ENCODE results near the gene KANK2. TPM values are rescaled to one million over a fixed set of nuclear protein-coding genes. Genes with fewer than 3 reads are reported as not detected.

Gene KANK2
- total and polyA plus RNA-seq, 10 of the 15 experiments (the other 5 are each of a cell fraction or from before 2014, with no cell fraction given): 4.9 to 33.0 (median 21.0) TPM

DNA sequence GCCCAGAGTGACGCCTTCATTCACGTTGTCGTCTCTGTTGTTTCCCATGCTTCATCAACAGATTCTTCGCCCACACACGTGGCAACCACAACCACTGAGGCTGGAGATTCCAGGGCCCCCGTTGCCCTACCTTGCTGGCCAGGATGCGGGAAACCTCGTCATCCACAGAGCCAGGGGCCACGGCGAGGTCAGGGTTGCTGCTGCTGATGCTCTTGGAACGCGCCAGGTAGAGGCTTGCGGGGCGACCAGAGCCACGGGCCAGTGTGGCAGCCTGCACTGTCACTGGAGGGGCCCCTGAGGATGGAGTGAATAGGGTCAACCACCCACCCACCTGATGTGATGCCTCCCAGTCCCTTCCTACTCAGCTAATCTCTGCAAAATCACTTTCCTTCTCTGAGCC, 35.7 kb upstream of the KANK2 start:
- no peak for DNase-seq (ENCODE audit: low read depth, low spot score)
- POLR2A ChIA-PET: no interaction called here
- RAD21 ChIA-PET (ENCODE audit: unreplicated experiment): no interaction called here
- H3K79me2 ChIP-seq (ENCODE audit: control insufficient read depth, insufficient read depth, low read length): no peaks in the 10 kb centered on the region
- no peaks in the 10 kb centered on the region for H3K9me3 ChIP-seq (replicated peaks; ENCODE audit: control insufficient read depth, insufficient read depth, low read length)
- ATAC-seq: no peak
- no peak overlapping the region for H3K27ac ChIP-seq (ENCODE audit: control insufficient read depth, insufficient read depth)
- WGBS (ENCODE audit: insufficient coverage, insufficient replicate concordance, low lambda C conversion rate, missing lambda C conversion rate): 73% methylated on average over 15 of the region's 15 CpGs
- no peak for FAIRE-seq
- H2AFZ ChIP-seq (ENCODE audit: control insufficient read depth, low read depth, low read length): no peak overlapping the region
- SMC1A ChIA-PET (ENCODE audit: uncharacterized antibody, unreplicated experiment): no interaction called here
- H3K4me2 ChIP-seq (ENCODE audit: control insufficient read depth, insufficient read depth): no peak overlapping the region
- no peak for TF ChIP-seq SREBF2 (IDR thresholded peaks at IDR 0.05; ENCODE audit: low read length)
- no peak for TF ChIP-seq IRF3 (IDR thresholded peaks at IDR 0.05)
- TF ChIP-seq CTCF (IDR thresholded peaks at IDR 0.05 in 2 of 3, conservative IDR thresholded peaks at IDR 0.05 in 1 of 3; ENCODE audit: control insufficient read depth in 2 of 3, extremely low read depth in 1 of 3, insufficient read depth in 1 of 3, low read depth in 3 of 3, low read length in 3 of 3): no peak
- TF ChIP-seq SRF (IDR thresholded peaks at IDR 0.05; ENCODE audit: low read depth in 2 of 2, low read length in 2 of 2): no peak
- TF ChIP-seq LARP7 (IDR thresholded peaks at IDR 0.05): no peak
- TF ChIP-seq TCF7 (IDR thresholded peaks at IDR 0.05; ENCODE audit: borderline replicate concordance): no peak
- TF ChIP-seq ZNF217 (IDR thresholded peaks at IDR 0.05): no peak
- no peak for TF ChIP-seq ESRRA (IDR thresholded peaks at IDR 0.05; ENCODE audit: low read length)
- TF ChIP-seq MXI1 (IDR thresholded peaks at IDR 0.05; ENCODE audit: low read depth, low read length): no peak
- no peak for TF ChIP-seq MTA3 (IDR thresholded peaks at IDR 0.05; ENCODE audit: borderline replicate concordance, low read length)
- no peak for TF ChIP-seq GABPA (IDR thresholded peaks at IDR 0.05; ENCODE audit: low read depth)
- no peak for TF ChIP-seq HDGF (IDR thresholded peaks at IDR 0.05)
- no peak for TF ChIP-seq ETV6 (conservative IDR thresholded peaks at IDR 0.05 in 1 of 2, IDR thresholded peaks at IDR 0.05 in 1 of 2; ENCODE audit: borderline replicate concordance in 1 of 2, low read depth in 1 of 2)
- TF ChIP-seq EGR1 (IDR thresholded peaks at IDR 0.05; ENCODE audit: borderline replicate concordance in 1 of 2, low read depth in 2 of 2, low read length in 2 of 2): no peak
- intact Hi-C loops (cut with micrococcal nuclease; ENCODE audit: unreplicated experiment) (no loop called here), in situ Hi-C loops (cut with MboI) (no loop called here)
- BruUV-seq (replicated peaks): no TSS peak
- CTCF ChIA-PET: interaction anchor here (0.6 kb wide), 1 partner anchor 303 kb away, joined by 5 read pairs; no protein-coding TSS in a partner anchor
- no peaks in the 10 kb centered on the region; the same call in 1 of the 2 replicates for H4K20me1 ChIP-seq (ENCODE audit: control insufficient read depth, insufficient read depth)
- H3K4me1 ChIP-seq (ENCODE audit: control insufficient read depth, insufficient read depth, low read length): no peaks in the 10 kb centered on the region
- H3K4me3 ChIP-seq: no peak overlapping the region
- H3K36me3 ChIP-seq (ENCODE audit: control insufficient read depth in 2 of 2, insufficient read depth in 2 of 2, low read length in 1 of 2): no peaks in the 10 kb centered on the region
- no peak overlapping the region for H3K9ac ChIP-seq (ENCODE audit: control insufficient read depth, insufficient read depth, low read length)
- H3K27me3 ChIP-seq (replicated peaks in 1 of 2; ENCODE audit: control insufficient read depth in 2 of 2, insufficient read depth in 2 of 2, low read length in 1 of 2): no peaks in the 10 kb centered on the region

Measured in GM12878 (cell line).